Measurements from ENCODE around the gene SDCBP2.

GRCh38 chr20:1322511-1323245 lies 6.3 kb downstream of the SDCBP2 start:
- TF ChIP-seq GATA2 (IDR thresholded peaks at IDR 0.05; ENCODE audit: low read depth, low read length) = no peak
- TF ChIP-seq GATA3 (IDR thresholded peaks at IDR 0.05; ENCODE audit: low read depth, low read length) = no peak
